Adipose tissue (tissue), 3 donors: ENCODE results near the gene MGAT5. TPM values are rescaled to one million over a fixed set of nuclear protein-coding genes. Genes with fewer than 3 reads are reported as not detected.

Source experiments
- H3K27ac ChIP-seq: one replicate; pipeline ENCODE4 v1.5.1; 2013; ENCODE audit warnings: low read depth, low read length
- WGBS, 3 donors: extraction: QIAGEN DNeasy Blood & Tissue Kit; methylation state at CpG; one replicate each; pipeline ENCODE4 v1.1.7; 2013; 5-methylcytosine and 5-hydroxymethylcytosine counted together
- polyA plus RNA-seq, 3 donors: library from polyadenylated mRNA; stranded (reverse); fragments of 200-250 nt; gene quantifications; one replicate each; pipeline ENCODE4 v1.2.3, GENCODE V29; 2013
- donor health status: healthy with polysubstance abuse.
- donor health status: Bipolar disorder and iron deficiency.
- donor health status: healthy.

The MGAT5 gene
- polyA plus RNA-seq, 3 donors: 4.8 to 7.2 (median 6.7) TPM

GRCh38 chr2:134248913-134249312, 5.0 kb upstream of the MGAT5 start:
- WGBS, 3 donors: 82 to 92% (median 84%) methylated on average over 2 of the region's 2 CpGs
- no peak overlapping the region for H3K27ac ChIP-seq

GRCh38 chr2:134249755-134250154, 4.1 kb upstream of the MGAT5 start:
- H3K27ac ChIP-seq: no peak overlapping the region

GRCh38 chr2:134250840-134251461, 2.9 kb upstream of the MGAT5 start:
- no peak overlapping the region for H3K27ac ChIP-seq
- 81 to 83% (median 81%) methylated on average over 8 of the region's 8 CpGs for WGBS, 3 donors

More at GRCh38 chr2:134249755-134250154, 4.1 kb upstream of the MGAT5 start:
- WGBS, 3 donors: 90 to 95% (median 92%) methylated on average over 2 of the region's 2 CpGs

- H3K27ac ChIP-seq: no peak overlapping the region
- WGBS, 3 donors: 59 to 80% (median 71%) methylated on average over 4 of the region's 4 CpGs
Observed at GRCh38 chr2:134252092-134252750, 1.7 kb upstream of the MGAT5 start.

GRCh38 chr2:134253117-134253704, 661 bp upstream of the MGAT5 start:
- no peak overlapping the region for H3K27ac ChIP-seq
- 95 to 99% (median 95%) methylated on average over 4 of the region's 4 CpGs for WGBS, 3 donors

- H3K27ac ChIP-seq: no peak overlapping the region
Observed at GRCh38 chr2:134254824-134255223, 952 bp downstream of the MGAT5 start.

- no peak overlapping the region for H3K27ac ChIP-seq
- 86 to 100% (median 92%) methylated on average over 2 of the region's 2 CpGs for WGBS, 3 donors
Observed at GRCh38 chr2:134256956-134257355, 3.1 kb downstream of the MGAT5 start.

- no peak overlapping the region for H3K27ac ChIP-seq
Observed at GRCh38 chr2:134257509-134257908, 3.6 kb downstream of the MGAT5 start.

- whole genome bisulfite sequencing, 3 donors: 73 to 95% (median 93%) methylated on average over 7 of the region's 7 CpGs
- H3K27ac ChIP-seq: no peak overlapping the region
Observed at GRCh38 chr2:134257965-134258683, 4.3 kb downstream of the MGAT5 start.

- 63 to 80% (median 78%) methylated on average over 7 of the region's 7 CpGs for whole genome bisulfite sequencing, 3 donors
- H3K27ac ChIP-seq: no peak overlapping the region
Observed at GRCh38 chr2:134258684-134259388, 5.0 kb downstream of the MGAT5 start.

GRCh38 chr2:134259571-134259970, 5.7 kb downstream of the MGAT5 start:
- WGBS, 3 donors: 73 to 93% (median 83%) methylated on average over 2 of the region's 2 CpGs
- H3K27ac ChIP-seq: no peak overlapping the region

- no peak overlapping the region for H3K27ac ChIP-seq
- WGBS, 3 donors: 74 to 90% (median 80%) methylated on average over 8 of the region's 8 CpGs
Observed at GRCh38 chr2:134259994-134260393, 6.1 kb downstream of the MGAT5 start.

GRCh38 chr2:134260713-134261112, 6.8 kb downstream of the MGAT5 start:
- no peak overlapping the region for H3K27ac ChIP-seq
- WGBS, 3 donors: 54 to 89% (median 59%) methylated on average over 2 of the region's 2 CpGs

GRCh38 chr2:134261398-134262131, 7.7 kb downstream of the MGAT5 start:
- WGBS, 3 donors: 70% methylated on average over 6 of the region's 6 CpGs
- no peak overlapping the region for H3K27ac ChIP-seq

- no peak overlapping the region for H3K27ac ChIP-seq
- 82 to 95% (median 87%) methylated on average over 2 of the region's 2 CpGs for WGBS, 3 donors
Observed at GRCh38 chr2:134262684-134263083, 8.8 kb downstream of the MGAT5 start.

GRCh38 chr2:134268265-134268664, 14.4 kb downstream of the MGAT5 start:
- WGBS, 3 donors: 55 to 95% (median 94%) methylated on average over 5 of the region's 5 CpGs
- H3K27ac ChIP-seq: no peak overlapping the region

- H3K27ac ChIP-seq: no peak overlapping the region
- WGBS, 3 donors: 91 to 95% (median 94%) methylated on average over 3 of the region's 3 CpGs
Observed at GRCh38 chr2:134269230-134269629, 15.4 kb downstream of the MGAT5 start.
